Measurements from ENCODE around the gene ACTL10. TPM values are rescaled to one million over a fixed set of nuclear protein-coding genes. Genes with fewer than 3 reads are reported as not detected.

The ACTL10 gene
- total and polyA plus RNA-seq, 2 of the 13 experiments (the other 11 are each of a cell fraction or from before 2014, with no cell fraction given) = not detected

DNA sequence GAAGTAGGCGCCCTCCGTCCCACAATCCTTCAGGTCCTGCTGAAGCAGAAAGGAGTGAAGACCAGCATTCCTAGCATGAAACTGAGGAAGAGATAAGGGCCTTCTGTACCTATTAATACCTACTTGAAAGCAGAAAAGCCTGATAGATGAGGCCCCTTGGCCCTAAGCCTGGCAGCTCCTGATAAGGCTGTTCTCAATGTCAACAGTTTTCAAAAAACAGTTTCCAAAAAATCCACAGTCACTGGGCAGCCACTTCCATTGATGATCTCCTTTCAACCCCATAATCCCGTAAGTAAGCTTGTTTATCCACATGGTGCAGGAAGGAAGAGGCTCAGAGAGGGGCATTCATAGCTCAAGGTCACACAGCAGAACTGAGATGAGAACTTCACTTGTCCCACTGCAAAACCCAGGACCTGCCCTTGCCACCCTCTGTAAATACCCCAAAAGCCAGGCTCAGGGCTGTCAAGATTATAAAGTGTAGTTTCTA lies 22.2 kb downstream of the ACTL10 start:
- no peak for ATAC-seq
- H3K27ac ChIP-seq (ENCODE audit: extremely low read length, insufficient read depth, low read length) = no peak overlapping the region
- ChIA-PET POLR2A (interaction anchor here (1.2 kb wide), 1 partner anchor 423 kb away, joined by 4 read pairs; the partner anchor contains the start of gene EIF2S2), CTCF (ENCODE audit: low intra/inter-chr PET ratio, low total read pairs) (no interaction called here)
- no peak overlapping the region for H2AFZ ChIP-seq (ENCODE audit: low read length)
- 2% methylated on average over 3 of the region's 3 CpGs for WGBS (ENCODE audit: low lambda C conversion rate)
- H3K4me1 ChIP-seq (ENCODE audit: insufficient read depth, low read length) = peaks cover 79% of the 10 kb centered on the region
- H3K9me3 ChIP-seq (ENCODE audit: low read length) = no peaks in the 10 kb centered on the region
- H3K36me3 ChIP-seq (replicated peaks in 1 of 2; ENCODE audit: control insufficient read depth in 1 of 2, insufficient read depth in 2 of 2, low read length in 2 of 2) = no peaks in the 10 kb centered on the region
- peak; percentile 75 for DNase-seq (ENCODE audit: low spot score)
- in situ Hi-C loops (cut with HindIII; ENCODE audit: extremely low pct_ligation_motif_present, low pct_unique_long_range_greater_than_20kb) (no loop called here), intact Hi-C loops (cut with micrococcal nuclease; ENCODE audit: unreplicated experiment) (loop anchor here (5.0 kb wide), 1 partner anchor 123 kb away; the partner anchor contains the start of gene CHMP4B)
- H3K79me2 ChIP-seq (ENCODE audit: insufficient read depth, low read length) = peaks cover 15% of the 10 kb centered on the region
- H3K27me3 ChIP-seq (ENCODE audit: control insufficient read depth in 1 of 2, insufficient read depth in 2 of 2, low read length in 2 of 2) = no peaks in the 10 kb centered on the region
- peak overlapping the region in 1 of 3 experiments; percentile 1; a peak in 1 of 6 replicates for H3K4me3 ChIP-seq (replicated peaks in 1 of 3; ENCODE audit: insufficient read depth in 1 of 3, low read depth in 2 of 3, low read length in 3 of 3)
- no peak for FAIRE-seq
- H4K20me1 ChIP-seq (ENCODE audit: insufficient read depth, low read length) = no peaks in the 10 kb centered on the region
- H3K9ac ChIP-seq (ENCODE audit: insufficient read depth, low read depth, low read length) = peak overlapping the region; percentile 12; the same call in 1 of the 2 replicates
- H3K4me2 ChIP-seq (ENCODE audit: low read depth, low read length) = peak overlapping the region; percentile 47
- no TSS peak for BruUV-seq (replicated peaks)
- TF ChIP-seq CREM (IDR thresholded peaks at IDR 0.05) = peak; percentile 77; the same call in 1 of the 2 replicates
- no peak for TF ChIP-seq CREM (CRISPR knock-in tag; IDR thresholded peaks at IDR 0.05)
- TF ChIP-seq, protein P1, sequence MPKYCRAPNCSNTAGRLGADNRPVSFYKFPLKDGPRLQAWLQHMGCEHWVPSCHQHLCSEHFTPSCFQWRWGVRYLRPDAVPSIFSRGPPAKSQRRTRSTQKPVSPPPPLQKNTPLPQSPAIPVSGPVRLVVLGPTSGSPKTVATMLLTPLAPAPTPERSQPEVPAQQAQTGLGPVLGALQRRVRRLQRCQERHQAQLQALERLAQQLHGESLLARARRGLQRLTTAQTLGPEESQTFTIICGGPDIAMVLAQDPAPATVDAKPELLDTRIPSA (CRISPR knock-in tag; IDR thresholded peaks at IDR 0.05; ENCODE audit: borderline replicate concordance) = no peak
- peak; percentile 62 for TF ChIP-seq ZNF564 (CRISPR knock-in tag; IDR thresholded peaks at IDR 0.05)
- no peak for TF ChIP-seq SMC3 (IDR thresholded peaks at IDR 0.05; ENCODE audit: low read length)
- TF ChIP-seq, protein P2, sequence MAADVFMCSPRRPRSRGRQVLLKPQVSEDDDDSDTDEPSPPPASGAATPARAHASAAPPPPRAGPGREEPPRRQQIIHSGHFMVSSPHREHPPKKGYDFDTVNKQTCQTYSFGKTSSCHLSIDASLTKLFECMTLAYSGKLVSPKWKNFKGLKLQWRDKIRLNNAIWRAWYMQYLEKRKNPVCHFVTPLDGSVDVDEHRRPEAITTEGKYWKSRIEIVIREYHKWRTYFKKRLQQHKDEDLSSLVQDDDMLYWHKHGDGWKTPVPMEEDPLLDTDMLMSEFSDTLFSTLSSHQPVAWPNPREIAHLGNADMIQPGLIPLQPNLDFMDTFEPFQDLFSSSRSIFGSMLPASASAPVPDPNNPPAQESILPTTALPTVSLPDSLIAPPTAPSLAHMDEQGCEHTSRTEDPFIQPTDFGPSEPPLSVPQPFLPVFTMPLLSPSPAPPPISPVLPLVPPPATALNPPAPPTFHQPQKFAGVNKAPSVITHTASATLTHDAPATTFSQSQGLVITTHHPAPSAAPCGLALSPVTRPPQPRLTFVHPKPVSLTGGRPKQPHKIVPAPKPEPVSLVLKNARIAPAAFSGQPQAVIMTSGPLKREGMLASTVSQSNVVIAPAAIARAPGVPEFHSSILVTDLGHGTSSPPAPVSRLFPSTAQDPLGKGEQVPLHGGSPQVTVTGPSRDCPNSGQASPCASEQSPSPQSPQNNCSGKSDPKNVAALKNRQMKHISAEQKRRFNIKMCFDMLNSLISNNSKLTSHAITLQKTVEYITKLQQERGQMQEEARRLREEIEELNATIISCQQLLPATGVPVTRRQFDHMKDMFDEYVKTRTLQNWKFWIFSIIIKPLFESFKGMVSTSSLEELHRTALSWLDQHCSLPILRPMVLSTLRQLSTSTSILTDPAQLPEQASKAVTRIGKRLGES (CRISPR knock-in tag; IDR thresholded peaks at IDR 0.05; ENCODE audit: borderline replicate concordance) = no peak
- no peak for TF ChIP-seq ZC3H4 (CRISPR knock-in tag; IDR thresholded peaks at IDR 0.05; ENCODE audit: borderline replicate concordance)
- TF ChIP-seq ZNF83 (CRISPR knock-in tag; IDR thresholded peaks at IDR 0.05; ENCODE audit: borderline replicate concordance) = no peak
- no peak for TF ChIP-seq ERF (CRISPR knock-in tag; IDR thresholded peaks at IDR 0.05)
- TF ChIP-seq KDM3A (CRISPR knock-in tag; IDR thresholded peaks at IDR 0.05; ENCODE audit: low read depth) = no peak
- TF ChIP-seq ONECUT2 (CRISPR knock-in tag; IDR thresholded peaks at IDR 0.05) = no peak
- no peak for TF ChIP-seq ZFAT (CRISPR knock-in tag; conservative IDR thresholded peaks at IDR 0.05)
- TF ChIP-seq GATA4 (IDR thresholded peaks at IDR 0.05; ENCODE audit: borderline replicate concordance, low read depth) = peak; percentile 94
- no peak for TF ChIP-seq RFXAP (CRISPR knock-in tag; IDR thresholded peaks at IDR 0.05; ENCODE audit: borderline replicate concordance)
- TF ChIP-seq, protein P3, sequence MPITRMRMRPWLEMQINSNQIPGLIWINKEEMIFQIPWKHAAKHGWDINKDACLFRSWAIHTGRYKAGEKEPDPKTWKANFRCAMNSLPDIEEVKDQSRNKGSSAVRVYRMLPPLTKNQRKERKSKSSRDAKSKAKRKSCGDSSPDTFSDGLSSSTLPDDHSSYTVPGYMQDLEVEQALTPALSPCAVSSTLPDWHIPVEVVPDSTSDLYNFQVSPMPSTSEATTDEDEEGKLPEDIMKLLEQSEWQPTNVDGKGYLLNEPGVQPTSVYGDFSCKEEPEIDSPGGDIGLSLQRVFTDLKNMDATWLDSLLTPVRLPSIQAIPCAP (CRISPR knock-in tag; IDR thresholded peaks at IDR 0.05; ENCODE audit: low read depth) = no peak
- TF ChIP-seq NFKBIZ (CRISPR knock-in tag; IDR thresholded peaks at IDR 0.05) = peak; percentile 31; the same call in 1 of the 2 replicates
- no peak for TF ChIP-seq SNAI1 (CRISPR knock-in tag; IDR thresholded peaks at IDR 0.05; ENCODE audit: borderline replicate concordance)
- TF ChIP-seq KLF16 (CRISPR knock-in tag; IDR thresholded peaks at IDR 0.05) = no peak
- TF ChIP-seq PRPF4 (IDR thresholded peaks at IDR 0.05; ENCODE audit: low read depth, low read length, poor library complexity, severe bottlenecking) = no peak
